Activated CD4-positive, alpha-beta T cell treated with anti-CD3 and anti-CD28 coated beads for 4 hours (primary cell): ENCODE data around the gene ATP6V1F.
A peak's percentile ranks its signal among the peaks of the same experiment; 100 is the strongest.

Source experiments
- DNase-seq, 2 donors: peaks; one replicate each; pipeline ENCODE4 v3.0.0-alpha.2; 2020

ATP6V1F gene

DNA sequence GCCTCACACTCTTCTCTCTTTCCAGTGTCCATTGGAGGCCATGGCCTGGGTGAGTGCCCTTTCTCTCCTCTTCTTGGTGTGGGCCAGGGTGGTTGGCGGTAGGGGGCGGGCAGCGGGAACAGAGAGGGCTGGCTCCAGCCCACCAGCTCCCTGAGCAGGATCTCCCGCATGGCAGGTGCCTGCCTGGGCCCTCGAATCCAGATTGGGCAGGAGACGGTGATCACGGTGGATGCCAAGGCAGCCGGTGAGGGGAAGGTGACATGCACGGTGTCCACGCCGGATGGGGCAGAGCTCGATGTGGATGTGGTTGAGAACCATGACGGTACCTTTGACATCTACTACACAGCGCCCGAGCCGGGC is 13.5 kb upstream of the ATP6V1F start:
- no peak for DNase-seq

DNA sequence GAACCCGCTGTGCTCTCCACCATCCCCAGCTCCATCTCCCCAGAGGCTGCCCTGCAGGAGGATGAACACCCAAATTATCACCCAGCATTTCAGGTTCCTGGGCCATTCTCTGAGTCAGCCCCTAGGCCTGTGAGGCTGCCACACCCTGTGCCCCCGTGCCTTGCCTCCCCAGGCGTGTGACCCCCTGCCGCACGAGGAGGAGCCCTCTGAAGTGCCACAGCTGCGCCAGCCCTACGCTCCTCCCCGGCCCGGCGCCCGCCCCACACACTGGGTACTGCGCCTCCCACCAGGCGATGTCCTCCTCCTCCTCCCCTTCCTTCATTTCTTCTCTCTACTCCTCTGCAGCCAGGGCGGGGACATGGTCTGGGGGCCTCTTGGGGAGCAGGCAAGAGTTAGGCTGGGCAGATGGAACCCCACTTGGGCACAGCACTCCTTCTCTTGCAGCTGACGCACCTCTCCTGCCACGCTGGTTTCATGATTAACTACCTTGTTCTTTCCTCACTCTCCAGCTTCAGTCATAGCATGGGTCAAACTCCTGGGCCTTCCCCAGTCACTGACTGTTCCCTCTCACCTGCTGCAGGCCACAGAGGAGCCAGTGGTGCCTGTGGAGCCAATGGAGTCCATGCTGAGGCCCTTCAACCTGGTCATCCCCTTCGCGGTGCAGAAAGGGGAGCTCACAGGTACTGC is 12.7 kb upstream of the ATP6V1F start:
- no peak for DNase-seq

DNA sequence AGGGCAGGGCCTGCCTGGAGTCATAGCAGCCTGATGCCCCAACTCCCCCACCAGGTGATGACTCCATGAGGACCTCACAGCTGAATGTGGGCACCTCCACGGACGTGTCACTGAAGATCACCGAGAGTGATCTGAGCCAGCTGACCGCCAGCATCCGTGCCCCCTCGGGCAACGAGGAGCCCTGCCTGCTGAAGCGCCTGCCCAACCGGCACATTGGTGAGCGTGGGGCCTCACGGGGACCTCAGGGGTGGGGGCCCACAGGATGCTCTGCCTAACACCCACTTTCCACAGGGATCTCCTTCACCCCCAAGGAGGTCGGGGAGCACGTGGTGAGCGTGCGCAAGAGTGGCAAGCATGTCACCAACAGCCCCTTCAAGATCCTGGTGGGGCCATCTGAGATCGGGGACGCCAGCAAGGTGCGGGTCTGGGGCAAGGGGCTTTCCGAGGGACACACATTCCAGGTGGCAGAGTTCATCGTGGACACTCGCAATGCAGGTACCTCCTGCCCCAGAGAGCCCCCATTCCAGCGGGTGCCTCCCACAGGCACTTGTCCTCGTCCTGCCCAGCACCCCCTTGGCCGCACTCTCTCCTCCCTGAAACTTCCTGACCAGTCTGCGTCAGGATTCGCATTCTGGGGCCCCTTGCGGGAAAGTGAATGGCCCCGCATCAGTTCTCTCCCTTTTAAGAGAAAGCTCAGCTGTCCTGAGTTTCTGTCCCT is 10.0 kb upstream of the ATP6V1F start:
- DNase-seq = no peak

DNA sequence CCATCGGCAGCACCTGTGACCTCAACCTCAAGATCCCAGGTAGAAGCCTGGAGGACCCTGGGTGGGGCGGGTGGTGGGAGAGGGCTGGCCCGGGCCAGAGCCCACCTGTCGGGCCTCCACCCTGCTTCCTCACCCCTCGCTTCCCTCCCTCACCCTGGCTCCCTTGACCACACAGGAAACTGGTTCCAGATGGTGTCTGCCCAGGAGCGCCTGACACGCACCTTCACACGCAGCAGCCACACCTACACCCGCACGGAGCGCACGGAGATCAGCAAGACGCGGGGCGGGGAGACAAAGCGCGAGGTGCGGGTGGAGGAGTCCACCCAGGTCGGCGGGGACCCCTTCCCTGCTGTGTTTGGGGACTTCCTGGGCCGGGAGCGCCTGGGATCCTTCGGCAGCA is 8.9 kb upstream of the ATP6V1F start:
- DNase-seq = no peak

DNA sequence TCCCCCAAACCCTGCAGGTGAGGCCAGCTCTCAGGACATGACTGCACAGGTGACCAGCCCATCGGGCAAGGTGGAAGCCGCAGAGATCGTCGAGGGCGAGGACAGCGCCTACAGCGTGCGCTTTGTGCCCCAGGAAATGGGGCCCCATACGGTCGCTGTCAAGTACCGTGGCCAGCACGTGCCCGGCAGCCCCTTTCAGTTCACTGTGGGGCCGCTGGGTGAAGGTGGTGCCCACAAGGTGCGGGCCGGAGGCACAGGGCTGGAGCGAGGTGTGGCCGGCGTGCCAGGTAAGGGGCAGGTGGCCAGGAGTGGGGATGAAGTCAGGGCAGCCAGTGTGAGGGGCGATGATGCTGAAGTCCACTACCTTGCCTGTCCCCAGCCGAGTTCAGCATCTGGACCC is 8.3 kb upstream of the ATP6V1F start:
- DNase-seq = no peak

DNA sequence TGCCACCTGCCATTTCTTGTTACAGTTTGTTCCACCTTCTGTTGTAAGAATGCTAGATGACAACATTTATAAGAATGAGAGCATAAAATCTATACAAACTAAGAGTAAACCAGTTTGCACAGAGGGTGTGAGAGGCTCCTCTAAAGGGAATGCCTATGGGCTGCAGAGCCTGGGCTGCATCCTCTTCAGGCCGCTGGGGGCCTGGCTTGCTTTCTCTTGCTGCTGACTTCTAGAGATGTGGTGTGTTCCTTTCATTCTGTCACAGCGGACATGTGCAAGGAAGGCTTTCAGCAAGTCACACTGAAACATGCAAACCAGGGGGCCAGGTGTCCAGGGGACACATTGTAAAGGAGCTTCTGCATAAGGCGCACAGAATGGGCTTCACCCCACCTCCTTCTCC is 7.1 kb upstream of the ATP6V1F start:
- no peak for DNase-seq

DNA sequence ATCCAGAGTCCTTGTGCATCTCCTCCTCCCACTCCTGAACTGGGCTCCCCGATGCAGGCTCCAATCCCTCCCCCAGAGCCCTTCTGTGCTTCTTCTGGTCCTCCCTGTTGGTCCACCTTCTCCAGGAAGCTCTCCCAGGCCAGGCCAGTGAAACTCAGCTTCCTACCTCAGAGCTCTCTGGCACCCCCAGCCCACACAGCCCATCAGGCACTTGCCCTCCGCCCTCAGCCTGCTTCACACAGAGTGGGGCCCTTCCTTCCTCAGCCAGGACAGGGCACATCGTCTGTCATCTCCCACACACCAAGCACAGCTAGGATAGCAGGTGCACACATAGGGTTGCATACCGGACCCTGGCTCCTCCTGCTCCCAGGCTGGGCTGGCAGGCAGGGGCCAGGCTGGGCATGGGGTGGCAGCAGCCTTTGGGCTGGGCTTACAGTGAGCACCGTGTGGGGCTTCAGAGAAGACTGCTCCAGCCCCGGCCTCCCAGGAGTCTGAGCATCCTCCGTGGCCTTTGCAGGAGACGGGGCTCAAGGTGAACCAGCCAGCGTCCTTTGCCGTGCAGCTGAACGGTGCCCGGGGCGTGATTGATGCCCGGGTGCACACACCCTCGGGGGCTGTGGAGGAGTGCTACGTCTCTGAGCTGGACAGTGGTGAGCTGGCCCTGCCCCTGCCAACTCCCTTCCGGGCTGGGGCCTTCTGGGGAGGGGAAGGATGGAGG is 6.5 kb upstream of the ATP6V1F start:
- no peak for DNase-seq

DNA sequence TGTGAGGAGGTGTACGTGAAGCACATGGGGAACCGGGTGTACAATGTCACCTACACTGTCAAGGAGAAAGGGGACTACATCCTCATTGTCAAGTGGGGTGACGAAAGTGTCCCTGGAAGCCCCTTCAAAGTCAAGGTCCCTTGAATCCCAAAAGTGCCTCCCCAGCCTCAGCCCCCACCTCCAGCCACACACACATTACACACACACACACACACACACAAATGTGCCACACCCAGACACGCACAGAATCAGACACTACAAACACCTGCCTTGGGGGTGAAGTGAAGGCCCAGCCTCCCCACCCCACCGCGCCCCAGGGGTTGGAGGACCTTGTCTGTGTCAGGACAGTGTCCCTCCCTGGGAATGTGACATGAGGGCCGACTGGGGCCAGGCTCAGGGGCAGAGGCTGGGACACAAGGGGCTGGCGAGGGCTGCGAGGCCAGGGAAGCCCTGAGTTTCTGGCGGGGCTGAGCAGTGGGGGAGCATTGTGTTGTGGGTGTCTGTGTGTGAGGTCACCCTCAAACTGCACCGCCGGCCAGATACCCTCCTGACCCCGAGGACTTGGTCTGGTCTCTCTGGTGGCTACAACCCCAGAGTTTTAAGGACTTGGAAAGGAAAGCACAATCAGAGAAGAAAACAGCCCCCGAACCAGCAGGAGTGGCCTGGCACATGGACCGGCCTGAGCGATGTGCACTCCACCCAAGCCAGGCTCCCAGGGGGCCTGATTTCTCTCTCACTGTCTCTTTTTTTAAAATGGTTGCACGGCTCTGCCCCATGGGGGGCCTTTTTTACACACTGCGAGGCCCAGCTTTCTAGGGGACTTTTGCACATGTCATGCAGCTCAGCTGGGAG is 4.0 kb upstream of the ATP6V1F start:
- no peak for DNase-seq

DNA sequence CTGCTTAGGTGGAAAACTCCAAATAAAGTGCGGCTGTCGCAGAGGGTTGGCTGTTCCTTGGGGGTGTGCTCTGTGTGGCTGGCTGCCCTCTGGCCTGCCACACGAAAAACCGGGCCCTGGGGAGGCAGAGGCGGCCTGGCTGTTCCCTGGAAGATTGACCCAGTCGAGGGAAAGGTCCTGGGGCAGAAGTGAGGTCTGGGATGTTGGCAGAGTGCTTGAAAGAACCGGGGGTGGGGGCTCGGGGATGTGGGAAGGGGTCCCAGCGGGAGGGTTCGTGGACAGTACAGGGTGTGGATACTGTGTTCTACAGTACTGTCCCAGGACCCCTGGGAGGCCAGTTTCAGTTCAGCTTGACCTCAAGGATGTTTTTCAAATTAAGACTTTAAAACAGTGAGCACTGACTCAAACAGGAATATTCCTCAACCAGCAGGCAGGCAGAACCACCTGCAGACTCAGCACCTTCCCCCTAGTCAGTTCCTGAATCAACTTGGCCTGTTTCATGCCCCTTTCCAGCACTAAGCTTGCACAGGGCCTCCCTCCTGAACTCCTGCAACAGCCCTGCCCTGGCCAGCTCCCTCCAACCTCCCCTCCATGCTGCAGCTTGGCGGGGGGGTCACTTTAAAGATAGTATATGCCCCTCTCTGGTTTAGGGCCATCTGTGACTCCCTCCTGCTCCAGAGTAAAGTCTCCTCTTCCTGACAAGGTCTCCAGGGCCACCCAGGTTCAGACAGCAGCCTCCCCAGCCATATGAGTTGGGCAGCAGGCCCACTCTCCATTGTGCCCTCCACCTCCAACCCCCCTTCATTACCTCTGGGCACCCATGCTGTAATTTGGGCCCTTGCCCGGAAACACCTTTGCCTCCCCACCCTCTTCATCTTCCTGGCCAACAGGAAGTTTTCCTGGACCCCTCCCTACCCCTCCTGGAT is 3.2 kb upstream of the ATP6V1F start:
- DNase-seq = no peak

DNA sequence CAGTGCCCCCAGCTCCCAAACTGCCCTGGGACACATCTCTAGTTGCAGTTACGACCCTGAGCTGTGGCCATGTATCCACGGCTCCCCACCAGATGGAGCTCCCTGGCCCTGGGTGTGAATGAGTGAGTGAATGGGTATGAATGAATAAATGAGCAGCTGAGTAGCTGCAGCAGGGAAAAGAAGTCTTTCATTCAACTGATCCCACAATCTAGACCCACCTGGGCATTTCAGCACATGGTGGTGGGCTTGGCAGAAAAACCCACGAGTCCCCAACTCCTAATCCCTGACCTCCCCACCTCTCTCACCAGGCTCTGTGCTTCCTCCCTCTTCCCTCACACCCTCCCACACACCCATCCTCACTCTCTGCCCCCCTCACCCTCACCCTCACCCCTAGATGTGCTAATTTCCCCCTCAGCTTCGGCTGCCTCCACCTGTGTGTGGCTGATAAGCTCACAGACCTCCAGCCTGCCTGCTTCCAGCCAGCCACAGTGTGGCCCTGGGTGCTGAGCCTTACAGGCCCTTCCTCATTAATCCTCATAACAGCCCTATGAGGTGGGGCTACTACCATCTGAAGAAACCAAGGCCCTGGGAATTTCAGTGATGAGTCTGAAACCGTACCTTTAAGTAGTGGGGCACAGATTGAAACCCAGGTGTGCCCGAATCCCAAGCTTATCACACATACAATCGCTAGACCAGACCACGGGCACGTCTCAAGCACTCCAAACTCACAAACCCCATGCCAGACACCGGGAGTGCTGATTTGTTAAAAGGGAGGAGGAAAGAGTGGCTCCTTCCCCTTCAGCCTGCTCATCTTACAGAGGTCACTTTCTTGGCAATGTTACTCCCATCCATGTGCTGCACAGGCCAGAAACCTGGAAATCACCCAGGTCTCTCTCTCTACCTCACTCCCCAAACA is 2.2 kb upstream of the ATP6V1F start:
- DNase-seq = no peak

DNA sequence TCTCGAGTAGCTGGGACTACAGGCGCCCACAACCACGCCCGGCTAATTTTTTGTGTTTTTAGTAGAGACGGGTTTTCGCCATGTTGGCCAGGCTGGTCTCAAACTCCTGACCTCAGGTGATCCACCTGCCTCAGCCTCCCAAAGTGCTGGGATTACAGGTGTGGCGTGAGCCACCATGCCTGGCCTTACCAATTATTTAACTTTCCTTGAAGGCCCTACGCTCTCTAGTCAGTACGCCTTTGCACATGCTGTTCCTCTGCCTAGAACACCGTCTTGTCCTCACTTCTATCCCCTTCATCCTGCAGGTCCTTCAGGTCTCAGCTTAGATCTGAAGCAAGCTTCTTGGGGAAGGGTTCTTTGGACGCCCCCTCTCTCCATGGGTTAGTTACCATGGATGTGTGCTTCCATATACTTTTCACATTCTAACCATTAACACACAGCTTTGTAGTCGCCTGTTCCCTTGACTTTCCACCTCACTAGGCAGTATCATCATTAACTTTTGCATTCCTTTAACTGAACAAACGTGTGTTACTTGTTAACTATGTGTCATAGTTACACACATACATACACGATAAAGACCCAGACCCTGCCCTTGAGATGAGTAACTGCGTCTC is 592 bp upstream of the ATP6V1F start:
- no peak for DNase-seq

DNA sequence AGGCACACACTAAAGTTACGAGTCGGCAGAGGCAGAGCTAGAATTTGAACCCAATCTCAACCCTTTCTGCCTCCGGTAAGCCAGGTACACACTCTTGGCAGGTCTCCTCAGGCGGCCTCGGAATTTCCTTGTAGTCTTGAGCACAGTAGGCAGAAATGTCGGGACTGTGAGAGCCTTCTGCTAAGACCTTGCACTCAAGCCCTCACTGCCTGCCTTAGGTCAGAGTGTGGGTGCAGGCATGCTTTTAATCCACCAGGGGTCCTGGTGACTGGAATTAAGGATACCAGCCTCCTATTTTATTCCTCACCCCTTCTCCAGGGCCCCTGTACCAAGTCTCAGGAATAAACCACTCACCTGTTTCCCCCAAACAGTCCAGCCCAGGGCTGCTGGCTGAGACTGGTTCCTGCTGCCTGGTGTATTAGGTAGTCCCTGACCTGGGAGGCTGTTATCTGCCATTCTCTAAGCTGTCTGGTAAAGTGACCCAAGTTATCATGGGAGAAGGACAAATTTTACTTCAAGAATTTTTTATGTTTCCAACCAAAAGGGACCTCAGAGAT is 855 bp downstream of the ATP6V1F start:
- peak; percentile 32 to 33 for DNase-seq

DNA sequence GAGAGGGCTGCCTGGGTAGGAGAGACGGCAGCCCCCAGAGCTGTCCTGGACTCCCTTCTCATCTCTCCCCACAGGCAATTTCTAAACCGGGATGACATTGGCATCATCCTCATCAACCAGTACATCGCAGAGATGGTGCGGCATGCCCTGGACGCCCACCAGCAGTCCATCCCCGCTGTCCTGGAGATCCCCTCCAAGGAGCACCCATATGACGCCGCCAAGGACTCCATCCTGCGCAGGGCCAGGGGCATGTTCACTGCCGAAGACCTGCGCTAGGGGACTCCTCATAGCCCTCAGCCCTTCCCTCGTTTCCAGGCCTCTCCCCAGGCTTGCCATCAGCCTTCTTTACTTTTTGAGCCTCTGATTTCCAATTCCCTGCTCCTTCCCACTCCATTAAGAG is 2.6 kb downstream of the ATP6V1F start:
- no peak for DNase-seq

DNA sequence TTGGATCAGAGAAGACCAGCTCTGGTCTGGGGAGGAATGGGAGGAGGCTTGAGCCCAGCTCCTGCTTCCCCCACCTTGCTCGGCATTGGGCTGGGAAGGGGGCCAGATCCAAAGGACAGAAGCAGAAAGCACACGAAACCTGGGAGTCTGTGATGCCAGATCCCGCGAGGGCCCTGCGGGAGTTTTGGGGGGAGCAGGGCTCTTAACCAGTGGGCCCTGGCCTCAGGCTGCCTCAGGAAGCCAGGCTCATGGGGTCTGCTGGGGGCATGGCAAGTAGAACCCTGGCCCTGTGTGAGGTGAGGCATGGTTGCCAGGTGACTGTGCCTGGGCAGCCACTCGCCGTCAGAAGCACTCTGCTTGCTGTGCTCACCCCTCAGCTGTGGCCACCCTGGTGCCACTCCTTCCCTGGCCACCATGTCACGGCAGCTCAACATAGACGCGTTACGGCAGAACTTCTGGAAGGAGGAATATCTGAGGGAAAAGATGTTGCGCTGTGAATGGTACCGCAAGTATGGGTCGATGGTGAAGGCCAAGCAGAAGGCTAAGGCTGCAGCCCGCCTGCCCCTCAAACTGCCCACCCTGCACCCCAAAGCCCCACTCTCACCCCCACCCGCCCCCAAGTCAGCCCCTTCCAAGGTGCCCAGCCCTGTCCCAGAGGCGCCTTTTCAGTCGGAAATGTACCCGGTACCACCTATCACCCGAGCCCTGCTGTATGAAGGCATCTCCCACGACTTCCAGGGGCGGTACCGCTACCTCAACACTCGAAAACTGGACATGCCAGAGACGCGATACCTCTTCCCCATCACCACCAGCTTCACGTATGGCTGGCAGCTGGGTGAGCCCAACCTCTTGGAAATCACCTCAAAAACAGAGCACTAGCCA is 3.6 kb downstream of the ATP6V1F start:
- no peak for DNase-seq

DNA sequence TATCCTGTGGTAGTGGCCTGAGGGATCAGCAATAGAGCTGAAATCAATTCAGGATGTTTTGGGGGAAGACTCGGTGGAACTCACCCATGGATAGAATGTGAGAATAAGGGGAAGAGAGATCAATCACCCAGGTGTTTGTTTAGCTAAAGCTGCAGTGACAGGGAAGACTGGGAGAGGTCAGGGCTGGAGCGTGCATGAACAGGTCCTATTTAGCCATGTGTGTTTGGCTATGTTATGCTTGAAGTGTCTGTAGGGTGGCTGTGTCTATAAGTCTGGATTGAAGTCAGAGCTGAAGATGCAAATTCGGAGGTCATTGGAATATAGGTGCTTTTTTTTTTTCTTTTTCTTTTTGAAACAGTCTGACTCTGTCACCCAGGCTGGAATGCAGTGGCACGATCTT is 4.6 kb downstream of the ATP6V1F start:
- DNase-seq = no peak

DNA sequence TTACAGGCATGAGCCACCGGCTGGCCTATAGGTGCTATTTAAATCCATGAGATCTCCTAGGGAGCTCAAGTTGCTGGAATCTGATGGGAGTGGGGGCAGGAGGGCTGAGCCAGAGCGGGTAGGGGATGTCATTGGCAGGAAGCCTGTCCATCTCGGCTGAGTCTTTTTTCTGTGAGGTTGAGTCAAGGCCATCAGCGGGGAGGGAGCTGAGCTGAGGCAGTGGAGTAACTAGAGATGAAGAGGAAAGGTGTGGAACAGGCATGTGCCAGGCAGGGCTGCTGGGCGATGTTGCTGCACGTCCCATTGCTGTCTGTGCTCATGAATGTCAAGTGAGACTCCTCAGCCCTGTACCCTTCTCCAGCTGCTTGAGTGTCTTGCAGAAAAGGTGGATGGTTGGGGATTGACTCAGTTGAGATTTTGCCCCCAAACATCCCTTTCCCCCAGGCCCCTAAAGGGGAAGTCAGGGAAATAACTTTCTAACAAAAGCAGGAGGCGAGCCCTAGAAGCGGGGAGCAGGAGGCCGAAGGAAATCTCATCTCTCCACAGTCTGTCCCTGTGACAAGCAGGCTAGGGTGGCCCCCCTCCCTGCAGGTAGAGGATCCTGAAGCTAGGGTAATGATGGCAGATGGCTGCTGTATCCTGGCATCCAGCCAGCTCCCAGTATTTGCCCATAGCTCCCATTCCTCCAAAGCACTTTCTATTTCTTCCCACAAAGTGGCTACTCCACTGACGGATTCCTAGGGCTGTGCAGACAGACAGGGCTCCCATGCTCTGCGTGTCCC is 5.4 kb downstream of the ATP6V1F start:
- DNase-seq = no peak

DNA sequence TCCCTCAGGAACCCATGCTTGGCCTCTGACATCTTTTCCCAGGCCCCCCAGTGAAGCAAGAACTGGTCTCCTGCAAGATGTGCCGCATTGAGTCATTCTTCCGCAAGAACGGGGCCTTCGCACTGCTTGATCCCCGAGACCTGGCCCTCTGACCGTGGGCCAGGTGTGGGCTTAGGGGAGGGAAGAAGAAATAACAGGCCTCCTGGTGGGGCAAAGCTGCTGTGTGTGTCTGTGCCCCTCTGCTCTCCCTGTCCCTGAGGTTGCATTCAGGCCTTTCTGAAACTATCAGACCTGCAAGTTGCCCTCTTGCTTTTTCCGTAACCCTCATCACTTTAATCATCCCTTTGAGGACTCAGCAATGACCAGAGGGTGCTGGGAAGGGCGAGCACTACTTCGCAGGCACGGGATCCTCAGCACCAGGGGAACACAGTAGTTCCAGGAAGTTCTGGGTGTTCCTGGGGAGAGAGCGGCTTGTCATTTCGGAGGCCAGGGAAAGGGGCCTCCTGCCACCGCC is 6.0 kb downstream of the ATP6V1F start:
- DNase-seq = no peak
